IMR-90 (cell line): Measurements from ENCODE around the gene ADGRG1.

Experiments used
- BHLHE40 ChIP-seq: fragments of 150-350 bp; IDR thresholded peaks from 2 replicates; pipeline ENCODE4 v1.6.1; 2016; ENCODE audit warnings: mild to moderate bottlenecking, low read depth, low read length
- CEBPB ChIP-seq: IDR thresholded peaks from 2 replicates; pipeline ENCODE4 v1.6.1; 2012; ENCODE audit warnings: low read depth, low read length, improper control_type of control experiment
- CHD1 ChIP-seq: IDR thresholded peaks from 2 replicates; pipeline ENCODE4 v1.6.1; 2012; ENCODE audit warnings: low read depth, low read length, improper control_type of control experiment
- CTCF ChIP-seq: conservative IDR thresholded peaks from 2 replicates; pipeline ENCODE4 v1.5.1; 2012; ENCODE audit warnings: mild to moderate bottlenecking, low read depth, low read length, improper control_type of control experiment
- FOS ChIP-seq: fragments of 150-350 bp; IDR thresholded peaks from 2 replicates; pipeline ENCODE4 v1.6.1; 2016; ENCODE audit warnings: low read depth, low read length
- POLR2A ChIP-seq: IDR thresholded peaks from 2 replicates; pipeline ENCODE4 v1.6.1; 2012; ENCODE audit warnings: mild to moderate bottlenecking, low read depth, low read length
- RAD21 ChIP-seq: IDR thresholded peaks from 2 replicates; pipeline ENCODE4 v1.6.1; 2012; ENCODE audit warnings: low read length, improper control_type of control experiment
- RCOR1 ChIP-seq: IDR thresholded peaks from 2 replicates; pipeline ENCODE4 v1.6.1; 2012; ENCODE audit warnings: mild to moderate bottlenecking, low read length, improper control_type of control experiment; ENCODE audit not compliant: insufficient replicate concordance
- RFX5 ChIP-seq: IDR thresholded peaks from 2 replicates; pipeline ENCODE4 v1.8.0; 2012; ENCODE audit warnings: low read depth, mild to moderate bottlenecking, low read length, moderate library complexity
- SMC3 ChIP-seq: fragments of 150-350 bp; IDR thresholded peaks from 2 replicates; pipeline ENCODE4 v1.6.1; 2016; ENCODE audit warnings: low read depth, mild to moderate bottlenecking, antibody characterized with exemption, low read length, moderate library complexity
- USF2 ChIP-seq: fragments of 150-350 bp; IDR thresholded peaks from 2 replicates; pipeline ENCODE4 v1.6.1; 2017; ENCODE audit warnings: mild to moderate bottlenecking, antibody characterized with exemption, low read length, low read depth

GRCh38 chr16:57592591-57593003, 35.8 kb upstream of the ADGRG1 start:
- TF ChIP-seq CTCF (no peak), USF2 (no peak), SMC3 (no peak), RFX5 (no peak), POLR2A (no peak), RCOR1 (no peak), RAD21 (no peak), FOS (no peak), CEBPB (no peak), BHLHE40 (no peak), CHD1 (no peak)
